Measurements from ENCODE around the gene GRIN3A. TPM values are rescaled to one million over a fixed set of nuclear protein-coding genes. Genes with fewer than 3 reads are reported as not detected.

GRIN3A gene
- total and polyA plus RNA-seq, 3 donors from 2014 or later: 0.16 to 0.79 (median 0.25) TPM

DNA sequence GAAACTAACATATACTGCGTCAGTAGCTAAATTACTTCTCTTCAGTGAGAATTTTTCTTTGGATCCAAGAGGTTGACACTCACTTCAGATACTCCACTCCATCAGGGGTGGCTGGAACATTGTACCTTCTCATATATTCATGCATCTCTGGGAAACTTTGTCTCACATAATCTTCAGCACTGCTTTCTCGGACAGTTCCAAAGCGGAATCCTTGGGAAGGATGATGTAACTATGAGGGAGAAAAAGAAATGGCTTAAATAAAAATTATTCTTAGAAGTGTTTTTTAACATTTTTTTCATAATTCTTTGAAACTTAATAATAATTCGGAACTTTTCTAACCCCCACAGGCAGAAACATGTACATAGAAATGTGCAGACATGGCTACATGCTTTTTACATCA, 110.3 kb downstream of the GRIN3A start:
- no peak for DNase-seq
- Histone ChIP-seq H3K4me3 (no peak overlapping the region), H3K4me1 (no peaks in the 10 kb centered on the region), H3K27ac (no peak overlapping the region), H3K36me3 (ENCODE audit: low read depth, missing control alignments) (no peaks in the 10 kb centered on the region), H3K9me3 (no peaks in the 10 kb centered on the region), H3K27me3 (no peaks in the 10 kb centered on the region)
- intact Hi-C loops (cut with DNase I; ENCODE audit: low total_unique reads): no loop called here
- WGBS, 2 donors: 65 to 69% methylated on average over 4 of the region's 4 CpGs
- no peak for TF ChIP-seq POLR2A (IDR thresholded peaks at IDR 0.05)
- TF ChIP-seq, protein P1, sequence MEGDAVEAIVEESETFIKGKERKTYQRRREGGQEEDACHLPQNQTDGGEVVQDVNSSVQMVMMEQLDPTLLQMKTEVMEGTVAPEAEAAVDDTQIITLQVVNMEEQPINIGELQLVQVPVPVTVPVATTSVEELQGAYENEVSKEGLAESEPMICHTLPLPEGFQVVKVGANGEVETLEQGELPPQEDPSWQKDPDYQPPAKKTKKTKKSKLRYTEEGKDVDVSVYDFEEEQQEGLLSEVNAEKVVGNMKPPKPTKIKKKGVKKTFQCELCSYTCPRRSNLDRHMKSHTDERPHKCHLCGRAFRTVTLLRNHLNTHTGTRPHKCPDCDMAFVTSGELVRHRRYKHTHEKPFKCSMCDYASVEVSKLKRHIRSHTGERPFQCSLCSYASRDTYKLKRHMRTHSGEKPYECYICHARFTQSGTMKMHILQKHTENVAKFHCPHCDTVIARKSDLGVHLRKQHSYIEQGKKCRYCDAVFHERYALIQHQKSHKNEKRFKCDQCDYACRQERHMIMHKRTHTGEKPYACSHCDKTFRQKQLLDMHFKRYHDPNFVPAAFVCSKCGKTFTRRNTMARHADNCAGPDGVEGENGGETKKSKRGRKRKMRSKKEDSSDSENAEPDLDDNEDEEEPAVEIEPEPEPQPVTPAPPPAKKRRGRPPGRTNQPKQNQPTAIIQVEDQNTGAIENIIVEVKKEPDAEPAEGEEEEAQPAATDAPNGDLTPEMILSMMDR (IDR thresholded peaks at IDR 0.05): no peak

DNA sequence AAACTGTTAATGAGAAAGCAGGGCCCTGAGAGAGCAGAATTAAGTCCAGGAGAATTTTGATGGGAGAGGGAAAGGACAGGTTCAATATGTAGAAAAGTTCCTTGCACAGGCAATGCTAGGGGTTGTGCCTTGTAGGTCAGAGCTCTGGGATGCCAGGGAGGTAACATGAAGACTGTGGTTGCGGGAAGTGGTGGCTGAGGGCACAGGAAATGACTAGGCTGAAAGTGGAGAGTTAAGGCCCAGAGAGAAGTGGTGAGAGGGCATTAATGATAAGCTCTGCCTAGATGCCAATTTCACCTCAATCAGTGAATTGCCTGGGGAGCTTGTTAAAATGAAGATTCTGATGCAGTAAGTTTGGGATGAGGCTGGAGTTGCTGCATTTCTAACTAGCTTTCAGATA, 112.2 kb downstream of the GRIN3A start:
- Histone ChIP-seq H3K27me3 (no peaks in the 10 kb centered on the region), H3K9me3 (no peaks in the 10 kb centered on the region), H3K4me1 (no peaks in the 10 kb centered on the region), H3K36me3 (ENCODE audit: low read depth, missing control alignments) (no peaks in the 10 kb centered on the region), H3K4me3 (no peak overlapping the region), H3K27ac (no peak overlapping the region)
- WGBS, 2 donors: 83 to 84% methylated on average over 1 of the region's 1 CpG
- intact Hi-C loops (cut with DNase I; ENCODE audit: low total_unique reads): no loop called here
- no peak for TF ChIP-seq POLR2A (IDR thresholded peaks at IDR 0.05)
- TF ChIP-seq, protein P1 (IDR thresholded peaks at IDR 0.05): no peak
- no peak for DNase-seq

DNA sequence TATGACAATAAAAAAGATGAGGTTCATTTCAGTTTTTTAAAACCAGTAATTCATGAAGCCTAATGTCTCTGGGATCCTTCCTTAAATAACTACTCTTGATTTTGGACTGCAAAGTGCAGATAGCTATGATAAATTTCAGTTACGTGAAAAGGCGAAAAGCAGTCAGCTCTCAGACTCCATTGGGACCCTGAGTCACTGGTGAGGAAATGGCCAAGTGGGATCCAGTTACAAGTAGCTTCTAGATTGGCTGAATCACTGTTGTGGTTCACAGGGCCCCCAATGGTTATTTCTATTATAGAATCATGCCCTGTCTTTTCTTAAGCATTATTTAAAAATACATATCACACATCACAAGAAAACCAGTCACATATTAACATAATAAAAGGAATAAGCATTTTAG, 112.6 kb downstream of the GRIN3A start:
- TF ChIP-seq, protein P1 (IDR thresholded peaks at IDR 0.05): no peak
- no peak for TF ChIP-seq POLR2A (IDR thresholded peaks at IDR 0.05)
- H3K4me3 ChIP-seq: no peak overlapping the region
- intact Hi-C loops (cut with DNase I; ENCODE audit: low total_unique reads): no loop called here
- H3K27me3 ChIP-seq: no peaks in the 10 kb centered on the region
- 97% methylated on average over 2 of the region's 2 CpGs for WGBS, 2 donors
- no peaks in the 10 kb centered on the region for H3K36me3 ChIP-seq (ENCODE audit: low read depth, missing control alignments)
- H3K4me1 ChIP-seq: no peaks in the 10 kb centered on the region
- DNase-seq: no peak
- no peaks in the 10 kb centered on the region for H3K9me3 ChIP-seq
- H3K27ac ChIP-seq: no peak overlapping the region

DNA sequence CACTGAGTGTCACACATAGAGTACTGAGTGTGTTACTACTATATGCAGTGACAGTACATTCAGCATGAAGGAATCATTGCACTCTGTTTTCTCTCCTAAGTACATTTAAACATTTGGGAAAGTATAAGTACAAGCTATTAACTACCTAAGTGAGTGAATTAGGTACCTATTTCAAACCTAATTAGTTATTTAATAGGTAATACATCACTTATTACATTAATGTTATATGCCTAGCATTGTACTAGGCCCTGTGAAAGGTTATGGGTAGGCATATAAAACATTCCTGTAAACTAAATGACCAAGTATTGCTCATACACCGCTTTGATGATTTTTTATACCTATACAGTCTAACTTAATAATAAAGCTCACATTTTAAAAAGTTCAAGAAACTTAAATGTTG, 118.0 kb downstream of the GRIN3A start:
- Histone ChIP-seq H3K4me1 (no peaks in the 10 kb centered on the region), H3K36me3 (ENCODE audit: low read depth, missing control alignments) (no peaks in the 10 kb centered on the region), H3K27me3 (no peaks in the 10 kb centered on the region), H3K27ac (no peak overlapping the region), H3K9me3 (no peaks in the 10 kb centered on the region), H3K4me3 (no peak overlapping the region)
- DNase-seq: no peak
- intact Hi-C loops (cut with DNase I; ENCODE audit: low total_unique reads): no loop called here
- WGBS, 2 donors: 96 to 97% methylated on average over 1 of the region's 1 CpG
- TF ChIP-seq POLR2A (IDR thresholded peaks at IDR 0.05): no peak
- TF ChIP-seq, protein P1 (IDR thresholded peaks at IDR 0.05): no peak

DNA sequence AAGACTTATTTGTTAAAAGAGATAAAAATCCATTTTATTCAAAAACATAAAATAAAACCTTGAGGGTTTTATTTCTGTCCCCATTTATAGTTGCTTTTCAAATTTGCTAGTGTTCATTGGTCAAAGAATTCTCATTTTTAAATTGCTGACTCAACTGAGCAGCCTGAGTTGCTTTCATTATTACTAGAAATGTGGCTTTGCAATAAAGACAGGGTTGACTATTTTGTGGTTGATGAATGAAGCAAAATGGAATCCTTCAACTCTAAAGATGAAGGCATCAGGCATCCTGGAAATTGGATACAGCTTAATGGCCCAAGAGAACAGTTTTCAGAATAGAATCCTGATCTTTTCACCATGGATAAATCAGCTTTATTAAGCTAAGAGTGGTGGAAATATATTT, 119.7 kb downstream of the GRIN3A start:
- Histone ChIP-seq H3K27ac (no peak overlapping the region), H3K4me3 (no peak overlapping the region), H3K9me3 (no peaks in the 10 kb centered on the region), H3K36me3 (ENCODE audit: low read depth, missing control alignments) (no peaks in the 10 kb centered on the region), H3K27me3 (no peaks in the 10 kb centered on the region), H3K4me1 (no peaks in the 10 kb centered on the region)
- no peak for TF ChIP-seq POLR2A (IDR thresholded peaks at IDR 0.05)
- TF ChIP-seq, protein P1 (IDR thresholded peaks at IDR 0.05): no peak
- intact Hi-C loops (cut with DNase I; ENCODE audit: low total_unique reads): no loop called here
- DNase-seq: no peak
